ENCODE data around the gene CSN3.
"Not testable (repeated sequence)": the region's sequence is repeated elsewhere in the genome, so short reads cannot be mapped to it uniquely, and the experiment has no call there.

Gene CSN3

DNA sequence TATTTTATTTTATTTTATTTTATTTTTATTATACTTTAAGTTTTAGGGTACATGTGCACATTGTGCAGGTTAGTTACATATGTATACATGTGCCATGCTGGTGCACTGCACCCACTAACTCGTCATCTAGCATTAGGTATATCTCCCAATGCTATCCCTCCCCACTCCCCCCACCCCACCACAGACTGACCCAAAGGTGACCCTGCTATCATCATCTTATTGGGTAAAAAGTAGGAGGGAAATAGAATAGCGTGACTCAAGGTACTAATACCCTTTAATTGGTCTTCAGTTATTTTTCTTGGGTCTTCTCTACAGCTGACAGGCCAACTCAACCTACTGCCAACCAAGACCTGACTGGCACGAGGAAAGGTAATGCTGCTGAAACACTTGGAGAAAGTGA, at the start of gene CSN3:
CSN3 (plus strand) TSS at position 301 of the 400 bp plus-strand sequence. CDS start 2,223 bp downstream, outside the sequence.
- not testable (repeated sequence) for DNase-seq (ENCODE audit: low spot score)

- no peak for DNase-seq (ENCODE audit: low spot score)
Observed at GRCh38 chr4:70192895-70193294, 49.5 kb upstream of the CSN3 start.

GRCh38 chr4:70195425-70195824, 47.0 kb upstream of the CSN3 start, which contains the start of gene ODAM:
Gene ODAM, plus strand, starts transcription at chr4:70195725. Its CDS starts 819 bp downstream, at chr4:70196544.
- no peak for DNase-seq (ENCODE audit: low spot score)

- DNase-seq (ENCODE audit: low spot score) = no peak
Observed at GRCh38 chr4:70196857-70197256, 45.5 kb upstream of the CSN3 start.

DNA sequence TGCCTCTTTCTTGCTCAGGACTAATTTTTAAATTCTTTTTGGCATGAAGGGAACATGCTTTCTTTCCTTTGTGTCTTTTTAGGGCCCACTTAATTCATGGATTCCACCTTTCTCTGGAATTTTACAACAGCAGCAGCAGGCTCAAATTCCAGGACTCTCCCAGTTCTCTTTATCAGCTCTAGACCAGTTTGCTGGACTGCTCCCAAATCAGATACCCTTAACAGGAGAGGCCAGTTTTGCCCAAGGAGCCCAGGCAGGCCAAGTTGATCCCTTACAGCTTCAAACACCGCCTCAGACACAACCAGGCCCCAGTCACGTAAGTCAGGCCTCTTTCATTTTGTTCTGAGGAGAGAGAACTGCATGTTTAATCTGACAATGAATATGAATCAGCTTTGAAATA, 44.6 kb upstream of the CSN3 start:
- DNase-seq (ENCODE audit: low spot score) = no peak

GRCh38 chr4:70203601-70204000, 38.8 kb upstream of the CSN3 start:
- DNase-seq (ENCODE audit: low spot score) = no peak

- not testable (repeated sequence) for DNase-seq (ENCODE audit: low spot score)
Observed at GRCh38 chr4:70212752-70213151, 29.6 kb upstream of the CSN3 start.

DNA sequence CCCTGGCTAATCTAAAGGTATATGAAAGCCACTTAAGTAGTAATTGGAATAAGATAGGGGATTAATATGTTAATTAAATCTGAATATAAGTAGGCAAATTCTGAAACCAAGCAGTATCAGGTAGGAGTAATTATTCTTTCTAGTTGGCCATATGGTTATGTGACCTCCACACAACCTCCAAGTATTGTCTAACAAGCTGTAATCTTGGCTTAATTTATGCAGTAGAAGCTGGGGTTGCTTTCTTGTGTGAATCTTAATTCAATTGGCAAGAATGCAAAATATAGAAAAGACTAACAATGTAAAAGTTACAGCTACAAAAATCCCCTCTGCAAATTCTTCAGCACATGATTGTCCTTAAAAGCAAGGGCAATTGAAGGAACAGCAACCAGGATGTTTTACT, 26.3 kb upstream of the CSN3 start:
- not testable (repeated sequence) for DNase-seq (ENCODE audit: low spot score)

GRCh38 chr4:70216550-70216949, 25.8 kb upstream of the CSN3 start:
- not testable (repeated sequence) for DNase-seq (ENCODE audit: low spot score)

- not testable (repeated sequence) for DNase-seq (ENCODE audit: low spot score)
Observed at GRCh38 chr4:70221389-70221788, 21.0 kb upstream of the CSN3 start.

DNA sequence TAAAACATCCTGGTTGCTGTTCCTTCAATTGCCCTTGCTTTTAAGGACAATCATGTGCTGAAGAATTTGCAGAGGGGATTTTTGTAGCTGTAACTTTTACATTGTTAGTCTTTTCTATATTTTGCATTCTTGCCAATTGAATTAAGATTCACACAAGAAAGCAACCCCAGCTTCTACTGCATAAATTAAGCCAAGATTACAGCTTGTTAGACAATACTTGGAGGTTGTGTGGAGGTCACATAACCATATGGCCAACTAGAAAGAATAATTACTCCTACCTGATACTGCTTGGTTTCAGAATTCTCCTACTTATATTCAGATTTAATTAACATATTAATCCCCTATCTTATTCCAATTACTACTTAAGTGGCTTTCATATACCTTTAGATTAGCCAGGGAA, 20.6 kb upstream of the CSN3 start:
- not testable (repeated sequence) for DNase-seq (ENCODE audit: low spot score)

GRCh38 chr4:70225824-70226223, 16.6 kb upstream of the CSN3 start, which contains the start of gene FDCSP:
Gene FDCSP, plus strand, starts transcription at chr4:70226124. Its CDS starts 5,071 bp downstream, at chr4:70231195.
- DNase-seq (ENCODE audit: low spot score) = no peak

DNA sequence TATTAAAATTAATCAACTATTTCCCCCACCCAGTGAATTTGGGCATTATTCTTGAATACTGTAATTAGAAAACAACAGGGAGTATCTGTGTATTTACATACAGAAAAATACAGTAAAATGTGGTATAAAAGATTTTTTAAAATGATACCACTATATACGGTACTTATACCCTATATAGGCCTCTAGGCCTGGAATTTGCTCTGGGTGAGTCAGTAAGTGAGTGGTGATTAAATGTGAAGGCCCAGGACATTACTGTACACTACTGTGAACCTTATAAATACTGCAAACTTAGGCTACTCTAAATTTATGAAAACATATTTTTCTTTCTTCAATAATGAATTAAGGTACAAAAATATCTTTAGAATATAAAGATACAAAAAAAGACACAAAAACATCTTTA, 6.3 kb upstream of the CSN3 start:
- DNase-seq (ENCODE audit: low spot score) = no peak

DNA sequence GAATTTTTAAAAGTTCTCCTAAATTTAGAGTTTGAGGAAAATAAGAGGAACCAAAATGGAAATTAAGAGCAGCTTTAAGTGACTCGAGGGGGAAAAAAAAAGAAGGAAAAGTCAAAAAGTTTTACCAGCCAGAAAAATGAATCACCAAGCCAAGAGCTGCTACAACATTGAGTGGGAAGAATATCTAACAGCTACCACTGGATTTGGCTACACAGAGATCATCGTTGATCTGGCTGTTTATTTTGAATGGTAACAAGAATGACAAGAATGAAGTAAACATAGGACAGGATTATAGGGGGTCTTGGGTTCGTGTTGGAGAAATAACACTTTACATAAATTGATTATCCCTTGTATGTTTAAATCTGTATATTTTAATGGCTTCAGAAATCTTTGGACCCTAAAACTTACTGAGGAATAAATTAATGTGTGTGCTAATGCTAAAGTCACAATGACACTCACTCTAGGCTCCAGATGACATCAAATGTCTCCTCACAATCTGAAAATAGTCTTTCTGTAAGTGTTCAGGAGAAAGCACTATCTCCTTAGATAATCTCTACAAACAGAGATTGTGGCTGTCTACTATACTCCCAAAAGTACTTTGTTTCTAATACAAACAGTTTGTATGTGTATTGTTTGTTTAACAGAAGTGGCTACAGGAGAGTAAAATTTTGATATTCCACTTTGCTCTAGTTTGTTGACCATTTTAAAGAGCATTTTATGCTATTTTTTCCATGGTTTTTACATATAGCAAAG, 3.1 kb upstream of the CSN3 start:
- no peak for DNase-seq (ENCODE audit: low spot score)

- DNase-seq (ENCODE audit: low spot score) = no peak
Observed at GRCh38 chr4:70239884-70240591, 2.4 kb upstream of the CSN3 start.

DNA sequence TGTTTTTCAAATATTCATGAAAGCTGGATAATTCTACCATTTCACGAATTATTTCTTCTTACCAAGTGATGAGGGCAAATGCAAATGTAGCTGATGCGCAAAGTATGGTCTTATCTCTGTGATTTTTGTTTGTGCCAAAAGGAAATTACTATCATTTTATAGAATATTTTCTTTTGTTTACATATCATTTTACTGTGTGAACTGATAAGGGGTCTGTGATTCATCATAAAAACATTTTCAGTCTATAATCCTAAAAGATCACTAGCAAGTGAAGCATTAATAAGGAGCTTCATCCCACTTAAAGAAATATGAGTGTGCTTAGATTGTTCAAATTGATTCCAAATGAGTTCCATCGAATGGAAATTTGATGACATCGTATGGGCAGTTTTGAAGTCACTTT, 694 bp downstream of the CSN3 start:
- no peak for DNase-seq (ENCODE audit: low spot score)

GRCh38 chr4:70251250-70251944, 9.0 kb downstream of the CSN3 start:
- no peak for DNase-seq (ENCODE audit: low spot score)

DNA sequence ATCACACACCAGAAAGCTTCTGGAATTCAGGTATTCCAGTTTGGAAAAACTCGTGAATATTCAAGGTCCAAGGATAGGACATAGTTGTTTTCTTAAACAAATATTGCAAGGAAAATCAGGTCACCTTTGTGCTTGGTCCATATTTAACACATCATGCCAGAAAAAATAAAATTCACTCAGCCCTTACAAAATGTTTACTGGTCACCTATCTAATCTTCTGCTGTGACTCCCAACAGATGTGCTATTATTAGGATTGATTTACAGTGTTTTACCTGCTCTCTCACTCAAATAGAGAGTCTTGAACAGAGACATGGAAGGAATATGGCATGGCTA, 9.5 kb downstream of the CSN3 start:
- DNase-seq (ENCODE audit: low spot score) = no peak

- DNase-seq (ENCODE audit: low spot score) = no peak
Observed at GRCh38 chr4:70269674-70270073, 27.3 kb downstream of the CSN3 start.

DNA sequence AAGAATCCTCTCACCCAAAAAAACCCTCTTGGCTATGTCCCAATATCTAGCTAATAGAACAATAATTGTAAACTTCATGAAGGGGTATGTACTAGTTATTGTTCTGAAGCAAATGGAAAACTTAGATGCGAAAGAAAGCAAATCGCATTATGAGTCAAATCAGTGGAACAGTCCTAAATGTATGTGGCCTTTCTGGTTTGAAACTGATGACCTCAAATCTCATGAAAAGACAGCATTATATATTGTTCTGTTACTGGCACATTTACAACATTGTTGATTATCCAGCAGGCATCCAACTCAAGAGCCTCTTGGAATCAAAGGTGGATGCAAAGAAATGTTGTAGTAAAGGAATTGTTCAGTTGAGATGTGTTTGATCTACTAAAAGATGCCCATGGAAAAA, 34.7 kb downstream of the CSN3 start:
- no peak for DNase-seq (ENCODE audit: low spot score)

- DNase-seq (ENCODE audit: low spot score) = no peak
Observed at GRCh38 chr4:70280567-70280966, 38.2 kb downstream of the CSN3 start.

DNA sequence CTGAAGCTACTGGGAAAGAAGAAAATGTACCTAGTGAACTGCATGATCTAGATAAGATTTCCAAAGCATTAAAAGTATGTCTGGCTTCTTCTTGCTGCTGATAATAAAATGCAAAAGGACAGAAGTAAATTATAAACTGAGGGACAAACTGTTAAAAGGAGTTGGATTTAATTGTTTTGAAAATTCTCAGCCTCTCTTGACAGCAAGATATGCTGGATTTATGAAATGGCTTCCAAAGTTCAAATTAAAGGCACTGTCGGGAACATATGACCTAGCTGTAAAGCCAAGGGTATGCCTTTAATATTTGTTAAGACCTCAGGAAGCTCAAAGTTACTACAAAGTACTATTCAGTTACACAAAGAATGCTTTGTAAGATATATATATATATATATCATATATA, 46.3 kb downstream of the CSN3 start:
- no peak for DNase-seq (ENCODE audit: low spot score)

GRCh38 chr4:70291341-70291740, 48.9 kb downstream of the CSN3 start:
- DNase-seq (ENCODE audit: low spot score) = no peak

Measured in left forelimb (tissue), 1 donor.